WTC11 (cell line): ENCODE results near the gene AFM.

ENCODE experiments used
- JUN ChIP-seq: sonication (generic); formaldehyde crosslinking; IDR thresholded peaks from 2 replicates; pipeline ENCODE4 v1.8.0; 2023; ENCODE audit warnings: mild to moderate bottlenecking, missing genetic modification reagents
- NR1H2 ChIP-seq: sonication (generic); formaldehyde crosslinking; IDR thresholded peaks from 2 replicates; pipeline ENCODE4 v1.9.0; 2021; ENCODE audit warnings: mild to moderate bottlenecking, moderate library complexity, missing genetic modification reagents
- SMAD4 ChIP-seq: sonication (generic); formaldehyde crosslinking; IDR thresholded peaks from 2 replicates; pipeline ENCODE4 v1.8.0; 2022; ENCODE audit warnings: mild to moderate bottlenecking, missing genetic modification reagents
- ZNF121 ChIP-seq: sonication (generic); formaldehyde crosslinking; IDR thresholded peaks from 2 replicates; pipeline ENCODE4 v1.8.0; 2023; ENCODE audit warnings: missing genetic modification reagents
- ZNF219 ChIP-seq: sonication (generic); formaldehyde crosslinking; IDR thresholded peaks from 2 replicates; pipeline ENCODE4 v1.8.0; 2023; ENCODE audit warnings: missing genetic modification reagents, mild to moderate bottlenecking, borderline replicate concordance
- TF ChIP-seq, protein P1 (sequence below): fragments of 200-600 bp; IDR thresholded peaks from 2 replicates; pipeline ENCODE4 v1.8.0; 2022; ENCODE audit warnings: antibody characterized with exemption
- TF ChIP-seq, protein P2 (sequence below): sonication (generic); formaldehyde crosslinking; IDR thresholded peaks from 2 replicates; pipeline ENCODE4 v1.8.0; 2023; ENCODE audit warnings: missing genetic modification reagents
- TF ChIP-seq, protein P3 (sequence below): sonication (generic); formaldehyde crosslinking; conservative IDR thresholded peaks from 2 replicates; pipeline ENCODE4 v1.8.1; 2022; ENCODE audit warnings: mild to moderate bottlenecking, missing genetic modification reagents
- TF ChIP-seq, protein P4 (sequence below): sonication (generic); formaldehyde crosslinking; IDR thresholded peaks from 2 replicates; pipeline ENCODE4 v1.8.0; 2022; ENCODE audit warnings: mild to moderate bottlenecking, missing genetic modification reagents
- TF ChIP-seq, protein P5 (sequence below): sonication (generic); formaldehyde crosslinking; IDR thresholded peaks from 2 replicates; pipeline ENCODE4 v1.8.1; 2022; ENCODE audit warnings: mild to moderate bottlenecking, moderate library complexity, missing genetic modification reagents
- TF ChIP-seq, protein P6 (sequence below): sonication (generic); formaldehyde crosslinking; IDR thresholded peaks from 2 replicates; pipeline ENCODE4 v1.8.1; 2023; ENCODE audit warnings: mild to moderate bottlenecking, missing genetic modification reagents, moderate library complexity
- TF ChIP-seq, protein P7 (sequence below): sonication (generic); formaldehyde crosslinking; conservative IDR thresholded peaks from 2 replicates; pipeline ENCODE4 v1.8.1; 2023; ENCODE audit warnings: mild to moderate bottlenecking, low read depth, missing genetic modification reagents, moderate library complexity

DNA sequence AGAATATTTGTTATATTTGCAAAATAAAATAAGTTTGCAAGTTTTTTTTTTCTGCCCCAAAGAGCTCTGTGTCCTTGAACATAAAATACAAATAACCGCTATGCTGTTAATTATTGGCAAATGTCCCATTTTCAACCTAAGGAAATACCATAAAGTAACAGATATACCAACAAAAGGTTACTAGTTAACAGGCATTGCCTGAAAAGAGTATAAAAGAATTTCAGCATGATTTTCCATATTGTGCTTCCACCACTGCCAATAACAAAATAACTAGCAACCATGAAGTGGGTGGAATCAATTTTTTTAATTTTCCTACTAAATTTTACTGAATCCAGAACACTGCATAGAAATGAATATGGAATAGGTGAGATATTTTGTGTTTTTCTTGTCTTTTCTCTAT is 45.6 kb upstream of the AFM start, which contains the start of gene AFP:
- TF ChIP-seq, protein P1, sequence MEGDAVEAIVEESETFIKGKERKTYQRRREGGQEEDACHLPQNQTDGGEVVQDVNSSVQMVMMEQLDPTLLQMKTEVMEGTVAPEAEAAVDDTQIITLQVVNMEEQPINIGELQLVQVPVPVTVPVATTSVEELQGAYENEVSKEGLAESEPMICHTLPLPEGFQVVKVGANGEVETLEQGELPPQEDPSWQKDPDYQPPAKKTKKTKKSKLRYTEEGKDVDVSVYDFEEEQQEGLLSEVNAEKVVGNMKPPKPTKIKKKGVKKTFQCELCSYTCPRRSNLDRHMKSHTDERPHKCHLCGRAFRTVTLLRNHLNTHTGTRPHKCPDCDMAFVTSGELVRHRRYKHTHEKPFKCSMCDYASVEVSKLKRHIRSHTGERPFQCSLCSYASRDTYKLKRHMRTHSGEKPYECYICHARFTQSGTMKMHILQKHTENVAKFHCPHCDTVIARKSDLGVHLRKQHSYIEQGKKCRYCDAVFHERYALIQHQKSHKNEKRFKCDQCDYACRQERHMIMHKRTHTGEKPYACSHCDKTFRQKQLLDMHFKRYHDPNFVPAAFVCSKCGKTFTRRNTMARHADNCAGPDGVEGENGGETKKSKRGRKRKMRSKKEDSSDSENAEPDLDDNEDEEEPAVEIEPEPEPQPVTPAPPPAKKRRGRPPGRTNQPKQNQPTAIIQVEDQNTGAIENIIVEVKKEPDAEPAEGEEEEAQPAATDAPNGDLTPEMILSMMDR: no peak
- TF ChIP-seq, protein P2, sequence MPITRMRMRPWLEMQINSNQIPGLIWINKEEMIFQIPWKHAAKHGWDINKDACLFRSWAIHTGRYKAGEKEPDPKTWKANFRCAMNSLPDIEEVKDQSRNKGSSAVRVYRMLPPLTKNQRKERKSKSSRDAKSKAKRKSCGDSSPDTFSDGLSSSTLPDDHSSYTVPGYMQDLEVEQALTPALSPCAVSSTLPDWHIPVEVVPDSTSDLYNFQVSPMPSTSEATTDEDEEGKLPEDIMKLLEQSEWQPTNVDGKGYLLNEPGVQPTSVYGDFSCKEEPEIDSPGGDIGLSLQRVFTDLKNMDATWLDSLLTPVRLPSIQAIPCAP: no peak
- TF ChIP-seq, protein P3, sequence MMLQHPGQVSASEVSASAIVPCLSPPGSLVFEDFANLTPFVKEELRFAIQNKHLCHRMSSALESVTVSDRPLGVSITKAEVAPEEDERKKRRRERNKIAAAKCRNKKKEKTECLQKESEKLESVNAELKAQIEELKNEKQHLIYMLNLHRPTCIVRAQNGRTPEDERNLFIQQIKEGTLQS: no peak
- TF ChIP-seq, protein P4, sequence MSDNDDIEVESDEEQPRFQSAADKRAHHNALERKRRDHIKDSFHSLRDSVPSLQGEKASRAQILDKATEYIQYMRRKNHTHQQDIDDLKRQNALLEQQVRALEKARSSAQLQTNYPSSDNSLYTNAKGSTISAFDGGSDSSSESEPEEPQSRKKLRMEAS (CRISPR knock-in tag): no peak
- TF ChIP-seq ZNF121 (CRISPR knock-in tag) (no peak), ZNF219 (CRISPR knock-in tag) (no peak), JUN (CRISPR knock-in tag) (no peak), SMAD4 (CRISPR knock-in tag) (no peak), NR1H2 (CRISPR knock-in tag) (no peak)
- TF ChIP-seq, protein P5, sequence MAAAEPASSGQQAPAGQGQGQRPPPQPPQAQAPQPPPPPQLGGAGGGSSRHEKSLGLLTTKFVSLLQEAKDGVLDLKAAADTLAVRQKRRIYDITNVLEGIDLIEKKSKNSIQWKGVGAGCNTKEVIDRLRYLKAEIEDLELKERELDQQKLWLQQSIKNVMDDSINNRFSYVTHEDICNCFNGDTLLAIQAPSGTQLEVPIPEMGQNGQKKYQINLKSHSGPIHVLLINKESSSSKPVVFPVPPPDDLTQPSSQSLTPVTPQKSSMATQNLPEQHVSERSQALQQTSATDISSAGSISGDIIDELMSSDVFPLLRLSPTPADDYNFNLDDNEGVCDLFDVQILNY (CRISPR knock-in tag): no peak
- TF ChIP-seq, protein P6, sequence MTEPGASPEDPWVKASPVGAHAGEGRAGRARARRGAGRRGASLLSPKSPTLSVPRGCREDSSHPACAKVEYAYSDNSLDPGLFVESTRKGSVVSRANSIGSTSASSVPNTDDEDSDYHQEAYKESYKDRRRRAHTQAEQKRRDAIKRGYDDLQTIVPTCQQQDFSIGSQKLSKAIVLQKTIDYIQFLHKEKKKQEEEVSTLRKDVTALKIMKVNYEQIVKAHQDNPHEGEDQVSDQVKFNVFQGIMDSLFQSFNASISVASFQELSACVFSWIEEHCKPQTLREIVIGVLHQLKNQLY (CRISPR knock-in tag): no peak
- TF ChIP-seq, protein P7, sequence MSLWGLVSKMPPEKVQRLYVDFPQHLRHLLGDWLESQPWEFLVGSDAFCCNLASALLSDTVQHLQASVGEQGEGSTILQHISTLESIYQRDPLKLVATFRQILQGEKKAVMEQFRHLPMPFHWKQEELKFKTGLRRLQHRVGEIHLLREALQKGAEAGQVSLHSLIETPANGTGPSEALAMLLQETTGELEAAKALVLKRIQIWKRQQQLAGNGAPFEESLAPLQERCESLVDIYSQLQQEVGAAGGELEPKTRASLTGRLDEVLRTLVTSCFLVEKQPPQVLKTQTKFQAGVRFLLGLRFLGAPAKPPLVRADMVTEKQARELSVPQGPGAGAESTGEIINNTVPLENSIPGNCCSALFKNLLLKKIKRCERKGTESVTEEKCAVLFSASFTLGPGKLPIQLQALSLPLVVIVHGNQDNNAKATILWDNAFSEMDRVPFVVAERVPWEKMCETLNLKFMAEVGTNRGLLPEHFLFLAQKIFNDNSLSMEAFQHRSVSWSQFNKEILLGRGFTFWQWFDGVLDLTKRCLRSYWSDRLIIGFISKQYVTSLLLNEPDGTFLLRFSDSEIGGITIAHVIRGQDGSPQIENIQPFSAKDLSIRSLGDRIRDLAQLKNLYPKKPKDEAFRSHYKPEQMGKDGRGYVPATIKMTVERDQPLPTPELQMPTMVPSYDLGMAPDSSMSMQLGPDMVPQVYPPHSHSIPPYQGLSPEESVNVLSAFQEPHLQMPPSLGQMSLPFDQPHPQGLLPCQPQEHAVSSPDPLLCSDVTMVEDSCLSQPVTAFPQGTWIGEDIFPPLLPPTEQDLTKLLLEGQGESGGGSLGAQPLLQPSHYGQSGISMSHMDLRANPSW: no peak
